MM.1S (cell line): ENCODE data around the gene SEPTIN1.

ENCODE experiments used
- DNase-seq: peaks from one replicate; pipeline ENCODE4 v3.0.0-alpha.2; 2015
- H2AFZ ChIP-seq: fragments of 300-600 bp; sonication (generic); 2 replicates; pipeline ENCODE4 v1.6.0; 2016; ENCODE audit warnings: antibody characterized with exemption, low read length
- H3F3A ChIP-seq: fragments of 300-600 bp; sonication (generic); 2 replicates; pipeline ENCODE4 v1.6.1; 2016; ENCODE audit warnings: mild to moderate bottlenecking, antibody characterized with exemption, low read length, moderate library complexity, mixed read lengths; ENCODE audit not compliant: insufficient read depth
- H3K27ac ChIP-seq: fragments of 300-600 bp; sonication (generic); 2 replicates; pipeline ENCODE4 v1.5.1; 2016; ENCODE audit warnings: mild to moderate bottlenecking, low read length
- H3K27me3 ChIP-seq: fragments of 300-600 bp; sonication (generic); replicated peaks from 2 replicates; pipeline ENCODE4 v1.6.0; 2016; ENCODE audit warnings: low read length; ENCODE audit not compliant: insufficient read depth
- H3K36me3 ChIP-seq: fragments of 300-600 bp; sonication (generic); replicated peaks from 2 replicates; pipeline ENCODE4 v1.6.1; 2016; ENCODE audit warnings: mild to moderate bottlenecking, low read length, mixed read lengths; ENCODE audit not compliant: insufficient read depth
- H3K4me1 ChIP-seq: fragments of 300-600 bp; sonication (generic); 2 replicates; pipeline ENCODE4 v1.6.1; 2016; ENCODE audit warnings: low read length, mixed read lengths
- H3K4me2 ChIP-seq: fragments of 300-600 bp; sonication (generic); 2 replicates; pipeline ENCODE4 v1.6.0; 2016; ENCODE audit warnings: low read depth, low read length
- H3K4me3 ChIP-seq: fragments of 300-600 bp; sonication (generic); 2 replicates; pipeline ENCODE4 v1.5.1; 2016; ENCODE audit warnings: low read length, mixed read lengths
- H3K79me2 ChIP-seq: fragments of 300-600 bp; sonication (generic); 2 replicates; pipeline ENCODE4 v1.6.1; 2016; ENCODE audit warnings: mixed run types, low read length, mixed read lengths
- H3K9ac ChIP-seq: fragments of 300-600 bp; sonication (generic); 2 replicates; pipeline ENCODE4 v1.6.1; 2016; ENCODE audit warnings: low read length, mixed read lengths
- H3K9me2 ChIP-seq: fragments of 300-600 bp; sonication (generic); replicated peaks from 2 replicates; pipeline ENCODE4 v1.6.1; 2016; ENCODE audit warnings: mild to moderate bottlenecking, low read length, mixed read lengths; ENCODE audit not compliant: insufficient read depth
- H3K9me3 ChIP-seq: fragments of 300-600 bp; sonication (generic); replicated peaks from 2 replicates; pipeline ENCODE4 v1.6.1; 2016; ENCODE audit warnings: mild to moderate bottlenecking, low read length, mixed read lengths; ENCODE audit not compliant: insufficient read depth
- H4K20me1 ChIP-seq: fragments of 300-600 bp; sonication (generic); 2 replicates; pipeline ENCODE4 v1.6.1; 2016; ENCODE audit warnings: mild to moderate bottlenecking, low read length, moderate library complexity, mixed read lengths; ENCODE audit not compliant: insufficient read depth
- EZH2 ChIP-seq: fragments of 300-600 bp; sonication (generic); optimal IDR thresholded peaks from 2 replicates; pipeline ENCODE3; 2017; ENCODE audit warnings: low read depth, mild to moderate bottlenecking, antibody characterized with exemption, low read length, mixed read lengths
- EZH2phosphoT487 ChIP-seq: fragments of 300-600 bp; sonication (generic); IDR thresholded peaks from 2 replicates; pipeline ENCODE4 v1.6.1; 2018; ENCODE audit warnings: antibody characterized with exemption, low read length
- TF ChIP-seq, protein P1 (sequence below): fragments of 300-600 bp; sonication (generic); IDR thresholded peaks from 2 replicates; pipeline ENCODE4 v1.5.1; 2016; ENCODE audit warnings: antibody characterized with exemption, low read length, mixed read lengths

Gene SEPTIN1

DNA sequence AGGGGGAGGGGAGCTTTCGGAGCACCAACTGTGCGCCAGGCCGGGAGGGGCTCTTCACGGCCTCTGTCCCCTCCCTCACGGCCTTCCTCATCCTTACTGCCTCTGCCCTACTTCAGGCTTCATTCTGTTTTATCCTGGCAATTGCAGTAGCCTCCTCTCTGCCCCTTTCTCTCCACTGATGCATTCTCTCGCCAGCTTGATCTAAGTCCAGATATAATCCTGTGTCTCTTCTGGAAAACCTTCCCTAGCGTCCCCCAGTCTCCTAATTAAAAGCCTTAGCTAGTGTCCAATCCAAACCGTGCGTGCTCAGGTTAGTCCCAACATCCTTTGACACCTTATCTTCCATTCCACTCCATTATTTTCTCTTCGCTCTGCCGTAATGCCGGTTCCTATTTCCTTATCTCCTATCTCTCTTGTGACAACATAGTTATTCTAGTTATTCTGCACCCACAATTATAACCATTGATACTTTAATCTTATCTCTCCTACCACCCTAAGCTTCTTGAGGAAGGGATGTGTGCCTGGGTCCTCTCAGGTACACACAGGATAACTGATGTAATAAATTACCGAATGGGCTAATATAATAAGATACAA lies 13.7 kb upstream of the SEPTIN1 start:
- Histone ChIP-seq H2AFZ (peak overlapping the region; percentile 78), H3K4me1 (0 out of 2 replicates have a peak, but pooled peaks cover 4% of the 10 kb centered on the region), H3K36me3 (0 out of 2 replicates have a peak, but pooled peaks cover 2% of the 10 kb centered on the region), H3K4me3 (peak overlapping the region; percentile 97), H3F3A (peaks cover 29% of the 10 kb centered on the region), H4K20me1 (no peaks in the 10 kb centered on the region), H3K9ac (peak overlapping the region; percentile 76), H3K9me3 (no peaks in the 10 kb centered on the region), H3K4me2 (peak overlapping the region; percentile 87), H3K27ac (peak overlapping the region; percentile 28; the same call in 1 of the 2 replicates), H3K27me3 (no peaks in the 10 kb centered on the region), H3K9me2 (no peaks in the 10 kb centered on the region), H3K79me2 (peaks cover 25% of the 10 kb centered on the region)
- no peak for DNase-seq
- TF ChIP-seq EZH2 (no peak), EZH2phosphoT487 (no peak)
- TF ChIP-seq, protein P1, sequence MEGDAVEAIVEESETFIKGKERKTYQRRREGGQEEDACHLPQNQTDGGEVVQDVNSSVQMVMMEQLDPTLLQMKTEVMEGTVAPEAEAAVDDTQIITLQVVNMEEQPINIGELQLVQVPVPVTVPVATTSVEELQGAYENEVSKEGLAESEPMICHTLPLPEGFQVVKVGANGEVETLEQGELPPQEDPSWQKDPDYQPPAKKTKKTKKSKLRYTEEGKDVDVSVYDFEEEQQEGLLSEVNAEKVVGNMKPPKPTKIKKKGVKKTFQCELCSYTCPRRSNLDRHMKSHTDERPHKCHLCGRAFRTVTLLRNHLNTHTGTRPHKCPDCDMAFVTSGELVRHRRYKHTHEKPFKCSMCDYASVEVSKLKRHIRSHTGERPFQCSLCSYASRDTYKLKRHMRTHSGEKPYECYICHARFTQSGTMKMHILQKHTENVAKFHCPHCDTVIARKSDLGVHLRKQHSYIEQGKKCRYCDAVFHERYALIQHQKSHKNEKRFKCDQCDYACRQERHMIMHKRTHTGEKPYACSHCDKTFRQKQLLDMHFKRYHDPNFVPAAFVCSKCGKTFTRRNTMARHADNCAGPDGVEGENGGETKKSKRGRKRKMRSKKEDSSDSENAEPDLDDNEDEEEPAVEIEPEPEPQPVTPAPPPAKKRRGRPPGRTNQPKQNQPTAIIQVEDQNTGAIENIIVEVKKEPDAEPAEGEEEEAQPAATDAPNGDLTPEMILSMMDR, result no peak

- peak within 1 kb of the TSS; percentile 76 for H3K9ac ChIP-seq
- H3K9me2 ChIP-seq, result no peaks in the 10 kb centered on the region
- peak within 1 kb of the TSS; percentile 28; the same call in 1 of the 2 replicates for H3K27ac ChIP-seq
- no peaks in the 10 kb centered on the region for H3K9me3 ChIP-seq
- H2AFZ ChIP-seq, result peak within 1 kb of the TSS; percentile 91
- H3K36me3 ChIP-seq, result 0 out of 2 replicates have a peak, but pooled peaks cover 2% of the 10 kb centered on the region
- peak; percentile 88 for DNase-seq
- H3K4me2 ChIP-seq, result peak within 1 kb of the TSS; percentile 87
- TF ChIP-seq, protein P1, result peak; percentile 22; the same call in 1 of the 2 replicates
- TF ChIP-seq EZH2, result no peak
- peak within 1 kb of the TSS; percentile 97 for H3K4me3 ChIP-seq
- H3K27me3 ChIP-seq, result no peaks in the 10 kb centered on the region
- peaks cover 25% of the 10 kb centered on the region for H3K79me2 ChIP-seq
- no peaks in the 10 kb centered on the region for H4K20me1 ChIP-seq
- peaks cover 28% of the 10 kb centered on the region for H3F3A ChIP-seq
- 0 out of 2 replicates have a peak, but pooled peaks cover 4% of the 10 kb centered on the region for H3K4me1 ChIP-seq
Observed at GRCh38 chr16:30395155-30395991, 13.0 kb upstream of the SEPTIN1 start, which contains the start of gene ZNF48. ZNF48 (plus strand) TSS chr16:30395420; CDS start chr16:30395795, 375 bp downstream.

DNA sequence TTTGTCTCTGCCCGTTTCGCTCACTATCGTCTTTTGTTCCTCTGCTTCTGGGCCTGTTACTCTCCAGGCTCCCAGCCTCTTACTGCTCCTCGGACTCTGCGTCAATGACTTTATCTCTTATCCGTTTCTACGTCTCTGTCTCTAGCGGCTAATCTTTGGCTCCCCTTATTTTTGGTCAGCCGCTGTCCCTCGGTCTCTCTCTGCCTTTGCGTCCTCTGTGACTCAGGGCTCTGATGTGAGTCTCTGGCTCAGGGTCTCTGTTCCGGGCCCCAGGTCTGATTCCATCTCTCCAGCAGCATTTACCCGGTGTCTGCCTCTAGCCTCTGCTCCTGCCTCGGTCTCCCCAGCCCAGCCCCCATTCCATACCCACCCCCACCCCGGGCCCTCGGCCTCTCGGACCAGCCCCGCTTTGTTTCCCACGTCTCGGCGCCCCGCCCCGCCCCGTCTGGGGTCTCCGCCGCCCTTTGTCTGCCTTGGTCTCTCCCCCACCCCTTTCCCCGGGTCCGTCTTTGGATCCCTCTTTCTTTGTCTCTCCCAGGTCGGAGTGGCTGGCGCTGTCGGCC lies 12.3 kb upstream of the SEPTIN1 start:
- Histone ChIP-seq H3K4me2 (peak overlapping the region; percentile 86), H3K4me3 (peak overlapping the region; percentile 97), H2AFZ (peak overlapping the region; percentile 91), H3F3A (peaks cover 21% of the 10 kb centered on the region), H3K9me3 (no peaks in the 10 kb centered on the region), H3K9ac (peak overlapping the region; percentile 61; the same call in 1 of the 2 replicates), H3K27me3 (no peaks in the 10 kb centered on the region), H3K79me2 (peaks cover 25% of the 10 kb centered on the region), H3K9me2 (no peaks in the 10 kb centered on the region), H3K27ac (no peak overlapping the region), H4K20me1 (no peaks in the 10 kb centered on the region), H3K4me1 (0 out of 2 replicates have a peak, but pooled peaks cover 4% of the 10 kb centered on the region), H3K36me3 (0 out of 2 replicates have a peak, but pooled peaks cover 2% of the 10 kb centered on the region)
- no peak for DNase-seq
- TF ChIP-seq EZH2 (no peak), EZH2phosphoT487 (no peak)
- TF ChIP-seq, protein P1, result no peak
